H1 (cell line): ENCODE results near the gene FBXO11. TPM values are rescaled to one million over a fixed set of nuclear protein-coding genes. Genes with fewer than 3 reads are reported as not detected.

Experiments used
- BRCA1 ChIP-seq: IDR thresholded peaks from 2 replicates; pipeline ENCODE4 v1.6.1; 2012; ENCODE audit warnings: low read depth, low read length, improper control_type of control experiment
- CBX5 ChIP-seq: fragments of 300-800, 300-1000 bp; sonication (generic); IDR thresholded peaks from 2 replicates; pipeline ENCODE4 v1.7.1; 2016; ENCODE audit warnings: antibody characterized with exemption, low read length, low read depth
- CHD2 ChIP-seq: IDR thresholded peaks from 2 replicates; pipeline ENCODE4 v1.6.1; 2012; ENCODE audit warnings: low read length, improper control_type of control experiment
- CREB1 ChIP-seq: IDR thresholded peaks from 2 replicates; pipeline ENCODE4 v1.6.1; 2012; ENCODE audit warnings: inconsistent platforms
- EGR1 ChIP-seq: IDR thresholded peaks from 2 replicates; pipeline ENCODE4 v1.6.1; 2011; ENCODE audit warnings: low read depth, low read length, borderline replicate concordance
- PHF8 ChIP-seq: fragments of 200-600 bp; sonication (generic); conservative IDR thresholded peaks from 2 replicates; pipeline ENCODE4 v1.7.1; 2012; ENCODE audit warnings: low read depth, mild to moderate bottlenecking, inconsistent platforms, low read length, moderate library complexity
- POLR2A ChIP-seq, 2 experiments: IDR thresholded peaks; 1 replicate in 1 of 2; 2 replicates in 1 of 2; pipeline ENCODE4 v1.6.1; 2011; ENCODE audit warnings: low read depth in 2 of 2, low read length in 2 of 2, mild to moderate bottlenecking in 2 of 2; ENCODE audit errors: control extremely low read depth in 1 of 2
- RAD21 ChIP-seq, 2 experiments: IDR thresholded peaks in 1 of 2; conservative IDR thresholded peaks in 1 of 2; 2 replicates each; pipeline ENCODE4 v1.6.1; 2011; ENCODE audit warnings: low read depth in 2 of 2, low read length in 2 of 2, improper control_type of control experiment in 1 of 2, inconsistent platforms in 1 of 2, mild to moderate bottlenecking in 1 of 2, moderate library complexity in 1 of 2
- RBBP5 ChIP-seq: IDR thresholded peaks from 2 replicates; pipeline ENCODE4 v1.7.1; 2012; ENCODE audit warnings: low read depth, mild to moderate bottlenecking, inconsistent platforms, low read length, moderate library complexity, borderline replicate concordance
- SIN3A ChIP-seq, 2 experiments: IDR thresholded peaks in 1 of 2; conservative IDR thresholded peaks in 1 of 2; 2 replicates each; pipeline ENCODE4 v1.6.1; 2011 to 2012; ENCODE audit warnings: low read length in 2 of 2, improper control_type of control experiment in 1 of 2, low read depth in 1 of 2, mild to moderate bottlenecking in 1 of 2
- SIX5 ChIP-seq: IDR thresholded peaks from 2 replicates; pipeline ENCODE4 v1.6.1; 2011; ENCODE audit warnings: mild to moderate bottlenecking, low read depth, low read length
- TAF7 ChIP-seq: optimal IDR thresholded peaks from 2 replicates; pipeline ENCODE3; 2011; ENCODE audit warnings: low read depth, mild to moderate bottlenecking, inconsistent platforms, low read length, moderate library complexity, borderline replicate concordance
- TBP ChIP-seq: IDR thresholded peaks from 2 replicates; pipeline ENCODE4 v1.6.1; 2011; ENCODE audit warnings: low read depth, low read length, improper control_type of control experiment
- polyA plus RNA-seq, 7 experiments: library from polyadenylated mRNA; depleted of rRNA in 3 of 7; stranded (reverse) in 5 of 7; unstranded in 2 of 7; fragments of >200 nt in 5 of 7; fragments of 200-250 nt in 2 of 7; gene quantifications; 1 replicate in 5 of 7; 2 replicates in 1 of 7; 4 replicates in 1 of 7; pipeline versions ENCODE4 v1.2.1 to v1.2.3, GENCODE V29; 2011 to 2013; ENCODE audit warnings: missing spikeins in 2 of 7, mixed read lengths in 2 of 7
- total RNA-seq: library from RNA; stranded (reverse); fragmentation: NEBNext Ultra II Directional; extraction: Animal tissue kit (Norgen Biotek cat#: 25700); gene quantifications from 2 replicates; pipeline ENCODE4 v1.2.1, GENCODE V29; 2021
- TF ChIP-seq, protein P1 (sequence below), 3 experiments: IDR thresholded peaks; 1 replicate in 2 of 3; 2 replicates in 1 of 3; pipeline versions ENCODE4 v1.5.1 to v1.6.1; 2011; ENCODE audit warnings: low read length in 3 of 3, mild to moderate bottlenecking in 3 of 3, inconsistent platforms in 2 of 3, low read depth in 1 of 3, moderate library complexity in 1 of 3; ENCODE audit not compliant: insufficient read depth in 1 of 3; ENCODE audit errors: control extremely low read depth in 1 of 3
- TF ChIP-seq, protein P2 (sequence below): IDR thresholded peaks from 2 replicates; pipeline ENCODE4 v1.6.1; 2012; ENCODE audit warnings: low read length, inconsistent platforms

The FBXO11 gene
- total and polyA plus RNA-seq, 2 of the 8 experiments (the other 6 are each of a cell fraction or from before 2014, with no cell fraction given), result 21.7 to 57.3 TPM

DNA sequence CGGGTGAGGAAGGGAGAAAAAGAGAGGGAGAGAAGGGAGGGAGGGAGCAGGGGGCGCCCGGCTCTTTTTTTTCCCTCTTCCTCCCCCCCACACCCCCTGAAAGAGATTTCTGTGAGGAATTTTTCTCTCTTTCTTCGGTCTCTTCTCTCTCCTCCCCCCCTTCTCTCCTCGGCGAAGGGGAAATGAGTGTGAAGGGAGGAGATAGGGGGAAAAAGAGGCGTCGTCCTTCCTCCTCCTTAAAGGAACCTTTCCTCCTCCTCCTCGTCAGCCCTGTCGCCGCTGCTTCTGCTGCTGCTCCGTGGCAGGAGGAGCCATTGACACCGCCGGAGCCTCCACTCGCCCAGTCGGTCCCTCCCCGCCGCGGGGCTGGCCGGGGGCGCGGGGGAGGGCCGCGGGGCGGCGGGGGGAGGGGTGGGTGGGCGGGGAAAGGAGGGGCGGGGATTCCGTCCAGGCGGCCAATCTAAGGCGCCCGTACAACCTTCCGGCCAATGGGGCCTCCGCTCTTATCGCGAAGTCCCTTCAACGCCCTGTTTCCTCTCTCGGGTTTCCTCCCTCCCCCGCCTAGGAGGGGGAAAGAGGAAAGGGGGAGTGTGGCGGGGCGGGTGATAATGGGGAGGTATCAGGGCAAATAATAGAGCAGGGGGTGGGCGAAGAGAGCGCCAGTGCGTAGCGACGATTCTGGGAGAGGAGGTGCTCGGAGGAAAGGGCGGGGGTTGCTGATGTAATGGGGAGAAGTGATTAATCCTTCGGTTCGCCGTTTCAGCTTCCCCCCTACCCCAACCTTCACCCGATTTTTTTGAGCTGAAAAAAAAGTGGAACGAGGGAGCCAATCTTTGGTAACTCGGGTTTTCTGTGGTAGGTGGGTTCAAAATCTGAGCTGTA lies at the start of gene FBXO11 (continued):
- TF ChIP-seq, protein P1, sequence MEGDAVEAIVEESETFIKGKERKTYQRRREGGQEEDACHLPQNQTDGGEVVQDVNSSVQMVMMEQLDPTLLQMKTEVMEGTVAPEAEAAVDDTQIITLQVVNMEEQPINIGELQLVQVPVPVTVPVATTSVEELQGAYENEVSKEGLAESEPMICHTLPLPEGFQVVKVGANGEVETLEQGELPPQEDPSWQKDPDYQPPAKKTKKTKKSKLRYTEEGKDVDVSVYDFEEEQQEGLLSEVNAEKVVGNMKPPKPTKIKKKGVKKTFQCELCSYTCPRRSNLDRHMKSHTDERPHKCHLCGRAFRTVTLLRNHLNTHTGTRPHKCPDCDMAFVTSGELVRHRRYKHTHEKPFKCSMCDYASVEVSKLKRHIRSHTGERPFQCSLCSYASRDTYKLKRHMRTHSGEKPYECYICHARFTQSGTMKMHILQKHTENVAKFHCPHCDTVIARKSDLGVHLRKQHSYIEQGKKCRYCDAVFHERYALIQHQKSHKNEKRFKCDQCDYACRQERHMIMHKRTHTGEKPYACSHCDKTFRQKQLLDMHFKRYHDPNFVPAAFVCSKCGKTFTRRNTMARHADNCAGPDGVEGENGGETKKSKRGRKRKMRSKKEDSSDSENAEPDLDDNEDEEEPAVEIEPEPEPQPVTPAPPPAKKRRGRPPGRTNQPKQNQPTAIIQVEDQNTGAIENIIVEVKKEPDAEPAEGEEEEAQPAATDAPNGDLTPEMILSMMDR (IDR thresholded peaks at IDR 0.05; ENCODE audit: control extremely low read depth in 1 of 3, insufficient read depth in 1 of 3, low read depth in 1 of 3, low read length in 3 of 3), result 0 out of 4 replicates have a peak, but pooled peaks of 1 of the 3 experiments have one; percentile 60
- TF ChIP-seq RBBP5 (peak; percentile 87), TBP (peak; percentile 75), CHD2 (peak; percentile 70; the same call in 1 of the 2 replicates), SIX5 (no peak), CBX5 (no peak), POLR2A (IDR thresholded peaks at IDR 0.05; ENCODE audit: control extremely low read depth in 1 of 2, low read depth in 2 of 2, low read length in 2 of 2) (peak; percentile 71 to 91), EGR1 (0 out of 2 replicates have a peak, but pooled peaks have one; percentile 31), TAF7 (peak; percentile 57), BRCA1 (no peak; the same call in 1 of the 2 replicates), SIN3A (conservative IDR thresholded peaks at IDR 0.05 in 1 of 2, IDR thresholded peaks at IDR 0.05 in 1 of 2; ENCODE audit: low read depth in 1 of 2, low read length in 2 of 2) (0 out of 4 replicates have a peak, but pooled peaks of 1 of the 2 experiments have one; percentile 14), RAD21 (IDR thresholded peaks at IDR 0.05 in 1 of 2, conservative IDR thresholded peaks at IDR 0.05 in 1 of 2; ENCODE audit: low read depth in 2 of 2, low read length in 2 of 2) (peak in 1 of 2 experiments; percentile 62; a peak in 1 of 4 replicates), PHF8 (peak; percentile 65), CREB1 (no peak; the same call in 1 of the 2 replicates)
- TF ChIP-seq, protein P2, sequence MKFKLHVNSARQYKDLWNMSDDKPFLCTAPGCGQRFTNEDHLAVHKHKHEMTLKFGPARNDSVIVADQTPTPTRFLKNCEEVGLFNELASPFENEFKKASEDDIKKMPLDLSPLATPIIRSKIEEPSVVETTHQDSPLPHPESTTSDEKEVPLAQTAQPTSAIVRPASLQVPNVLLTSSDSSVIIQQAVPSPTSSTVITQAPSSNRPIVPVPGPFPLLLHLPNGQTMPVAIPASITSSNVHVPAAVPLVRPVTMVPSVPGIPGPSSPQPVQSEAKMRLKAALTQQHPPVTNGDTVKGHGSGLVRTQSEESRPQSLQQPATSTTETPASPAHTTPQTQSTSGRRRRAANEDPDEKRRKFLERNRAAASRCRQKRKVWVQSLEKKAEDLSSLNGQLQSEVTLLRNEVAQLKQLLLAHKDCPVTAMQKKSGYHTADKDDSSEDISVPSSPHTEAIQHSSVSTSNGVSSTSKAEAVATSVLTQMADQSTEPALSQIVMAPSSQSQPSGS, result peak; percentile 74; the same call in 1 of the 2 replicates
- TF ChIP-seq, all 59 proteins: peak for 16
